Smooth muscle cell (in vitro differentiated cells): ENCODE data around the gene S100A9. TPM values are rescaled to one million over a fixed set of nuclear protein-coding genes. Genes with fewer than 3 reads are reported as not detected.

Experiments
- DNase-seq: peaks from one replicate; lab custom pipeline; 2025; ENCODE audit not compliant: unreplicated experiment; lab: John Stamatoyannopoulos, UW
- H2AFZ ChIP-seq: fragments of 200-600 bp; sonication (generic); 2 replicates; pipeline ENCODE4 v1.6.0; 2016; ENCODE audit warnings: antibody characterized with exemption, low read depth, mild to moderate bottlenecking
- H3F3A ChIP-seq: fragments of 200-600 bp; sonication (generic); 2 replicates; pipeline ENCODE4 v1.6.0; 2017; ENCODE audit warnings: antibody characterized with exemption, low read depth
- H3K27ac ChIP-seq: fragments of 200-600 bp; sonication (generic); 2 replicates; pipeline ENCODE4 v1.5.1; 2016; ENCODE audit warnings: low read depth, mild to moderate bottlenecking
- H3K27me3 ChIP-seq: fragments of 200-600 bp; sonication (generic); 2 replicates; pipeline ENCODE4 v1.6.1; 2016; ENCODE audit warnings: low read depth, mild to moderate bottlenecking
- H3K36me3 ChIP-seq: fragments of 200-600 bp; sonication (generic); 2 replicates; pipeline ENCODE4 v1.5.1; 2016; ENCODE audit warnings: low read depth
- H3K4me1 ChIP-seq: fragments of 200-600 bp; sonication (generic); 2 replicates; pipeline ENCODE4 v1.5.1; 2016; ENCODE audit warnings: low read depth
- H3K4me2 ChIP-seq: fragments of 200-600 bp; sonication (generic); 2 replicates; pipeline ENCODE4 v1.6.0; 2016; ENCODE audit warnings: mild to moderate bottlenecking
- H3K4me3 ChIP-seq: fragments of 200-600 bp; sonication (generic); 2 replicates; pipeline ENCODE4 v1.5.1; 2016; ENCODE audit warnings: mild to moderate bottlenecking
- H3K79me2 ChIP-seq: fragments of 200-600 bp; sonication (generic); 2 replicates; pipeline ENCODE4 v1.6.0; 2016; ENCODE audit warnings: low read depth, mild to moderate bottlenecking
- H3K9ac ChIP-seq: fragments of 200-600 bp; sonication (generic); 2 replicates; pipeline ENCODE4 v1.6.0; 2016; ENCODE audit warnings: low read depth
- H3K9me3 ChIP-seq: fragments of 200-600 bp; sonication (generic); replicated peaks from 2 replicates; pipeline ENCODE4 v1.5.1; 2016; ENCODE audit warnings: low read depth
- H4K20me1 ChIP-seq: fragments of 200-600 bp; sonication (generic); 2 replicates; pipeline ENCODE4 v1.6.0; 2016; ENCODE audit warnings: low read depth
- WGBS: methylation state at CpG from one replicate; pipeline ENCODE4 v1.1.7; 2016; ENCODE audit warnings: low lambda C conversion rate; 5-methylcytosine and 5-hydroxymethylcytosine counted together
- polyA plus RNA-seq: library from polyadenylated mRNA; unstranded; fragments of >200 nt; fragmentation: Nextera tagmentation; extraction: Ambion mirVana; gene quantifications from 2 replicates; pipeline ENCODE4 v1.2.1, GENCODE V29; 2016
- total RNA-seq: library from RNA; depleted of rRNA; stranded (reverse); fragments of >200 nt; gene quantifications from 2 replicates; pipeline ENCODE4 v1.2.3, GENCODE V29; 2014
- TF ChIP-seq, protein P1 (sequence below): fragments of 200-600 bp; sonication (generic); IDR thresholded peaks from 2 replicates; pipeline ENCODE4 v1.5.1; 2017; ENCODE audit warnings: borderline replicate concordance, mild to moderate bottlenecking, antibody characterized with exemption; ENCODE audit not compliant: insufficient read depth, poor library complexity, severe bottlenecking

Gene S100A9
- total and polyA plus RNA-seq, 2 experiments from 2014 or later: 81.9 to 197 TPM

DNA sequence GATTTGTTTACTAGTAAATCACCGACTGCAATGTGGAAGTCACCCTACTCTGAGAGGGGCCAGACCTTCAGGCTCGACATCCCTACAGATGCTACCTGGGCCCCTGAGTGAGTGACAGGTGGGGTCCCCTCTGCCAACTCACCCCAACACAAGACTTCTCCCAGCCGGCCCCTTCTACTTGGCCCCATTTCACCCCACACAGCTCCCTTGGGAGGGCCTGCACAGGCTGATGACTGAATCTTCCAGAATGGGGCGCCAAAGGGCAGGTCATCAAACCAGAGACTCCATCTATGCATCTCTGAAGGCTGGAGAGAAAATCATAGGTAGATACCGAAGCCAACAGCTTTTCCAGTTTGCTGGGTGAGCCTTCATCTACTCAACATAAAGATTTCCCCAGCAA lies 42.6 kb downstream of the S100A9 start:
- 69% methylated on average over 5 of the region's 5 CpGs for WGBS
- Histone ChIP-seq H2AFZ (no peak overlapping the region), H3K27me3 (no peaks in the 10 kb centered on the region), H3K4me2 (no peak overlapping the region), H3K79me2 (no peaks in the 10 kb centered on the region), H3K4me1 (no peaks in the 10 kb centered on the region), H3K9ac (no peak overlapping the region), H3K27ac (no peak overlapping the region), H3K4me3 (no peak overlapping the region), H3K36me3 (no peaks in the 10 kb centered on the region), H3K9me3 (no peaks in the 10 kb centered on the region), H3F3A (no peaks in the 10 kb centered on the region), H4K20me1 (no peaks in the 10 kb centered on the region)
- TF ChIP-seq, protein P1, sequence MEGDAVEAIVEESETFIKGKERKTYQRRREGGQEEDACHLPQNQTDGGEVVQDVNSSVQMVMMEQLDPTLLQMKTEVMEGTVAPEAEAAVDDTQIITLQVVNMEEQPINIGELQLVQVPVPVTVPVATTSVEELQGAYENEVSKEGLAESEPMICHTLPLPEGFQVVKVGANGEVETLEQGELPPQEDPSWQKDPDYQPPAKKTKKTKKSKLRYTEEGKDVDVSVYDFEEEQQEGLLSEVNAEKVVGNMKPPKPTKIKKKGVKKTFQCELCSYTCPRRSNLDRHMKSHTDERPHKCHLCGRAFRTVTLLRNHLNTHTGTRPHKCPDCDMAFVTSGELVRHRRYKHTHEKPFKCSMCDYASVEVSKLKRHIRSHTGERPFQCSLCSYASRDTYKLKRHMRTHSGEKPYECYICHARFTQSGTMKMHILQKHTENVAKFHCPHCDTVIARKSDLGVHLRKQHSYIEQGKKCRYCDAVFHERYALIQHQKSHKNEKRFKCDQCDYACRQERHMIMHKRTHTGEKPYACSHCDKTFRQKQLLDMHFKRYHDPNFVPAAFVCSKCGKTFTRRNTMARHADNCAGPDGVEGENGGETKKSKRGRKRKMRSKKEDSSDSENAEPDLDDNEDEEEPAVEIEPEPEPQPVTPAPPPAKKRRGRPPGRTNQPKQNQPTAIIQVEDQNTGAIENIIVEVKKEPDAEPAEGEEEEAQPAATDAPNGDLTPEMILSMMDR: no peak
- no peak for DNase-seq

DNA sequence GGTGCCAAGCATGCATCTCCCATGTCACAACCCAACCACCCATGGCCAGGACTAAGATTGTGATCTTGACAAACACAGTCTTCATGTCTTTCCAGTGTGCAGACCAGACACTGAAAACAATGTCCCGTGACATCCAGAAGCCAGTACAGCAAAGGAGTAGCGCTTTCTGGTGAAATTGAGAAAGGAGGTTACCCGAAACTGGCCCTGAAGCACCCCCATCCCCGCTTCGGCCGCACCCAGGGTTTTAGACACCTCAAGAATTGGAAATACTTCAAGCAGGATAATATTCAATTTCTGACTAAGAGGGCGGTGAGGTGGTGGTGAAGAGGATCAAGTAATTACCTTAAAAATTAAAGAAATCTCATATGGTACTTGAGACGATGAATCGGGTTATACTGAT lies 43.8 kb downstream of the S100A9 start:
- Histone ChIP-seq H3K9me3 (no peaks in the 10 kb centered on the region), H2AFZ (no peak overlapping the region)

DNA sequence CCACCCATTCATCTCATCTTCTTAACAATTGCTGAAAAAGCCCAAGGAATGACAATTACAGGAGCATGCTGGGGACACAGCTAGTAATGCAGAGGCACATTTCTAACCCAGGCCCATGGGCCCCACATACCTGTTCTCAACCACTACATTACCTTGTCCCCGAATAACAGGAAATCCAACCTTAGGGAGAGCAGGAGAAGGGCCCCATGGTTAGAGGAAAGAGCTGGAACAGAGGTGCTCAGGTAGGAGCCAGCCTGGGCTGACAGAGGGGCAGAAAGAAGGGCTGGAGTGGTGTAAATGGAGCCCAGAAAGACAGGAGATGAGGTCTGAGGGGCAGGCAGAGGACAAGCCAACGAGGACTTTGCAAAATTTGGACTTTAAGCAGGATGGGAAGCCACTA lies 44.6 kb downstream of the S100A9 start:
- Histone ChIP-seq H3K4me2 (no peak overlapping the region), H3K79me2 (no peaks in the 10 kb centered on the region), H3K27me3 (no peaks in the 10 kb centered on the region), H3K9ac (no peak overlapping the region), H4K20me1 (no peaks in the 10 kb centered on the region), H3K9me3 (no peaks in the 10 kb centered on the region), H3K4me3 (no peak overlapping the region), H3K27ac (no peak overlapping the region), H3K36me3 (no peaks in the 10 kb centered on the region), H3K4me1 (no peaks in the 10 kb centered on the region), H2AFZ (no peak overlapping the region), H3F3A (no peaks in the 10 kb centered on the region)
- 73% methylated on average over 2 of the region's 2 CpGs for WGBS
- TF ChIP-seq, protein P1: no peak
- no peak for DNase-seq

More for the DNA sequence above, 43.8 kb downstream of the S100A9 start:
- Histone ChIP-seq H3K4me3 (no peak overlapping the region), H3K79me2 (no peaks in the 10 kb centered on the region), H3F3A (no peaks in the 10 kb centered on the region), H3K4me1 (no peaks in the 10 kb centered on the region), H3K27ac (no peak overlapping the region), H4K20me1 (no peaks in the 10 kb centered on the region), H3K4me2 (no peak overlapping the region), H3K36me3 (no peaks in the 10 kb centered on the region), H3K27me3 (no peaks in the 10 kb centered on the region), H3K9ac (no peak overlapping the region)
- TF ChIP-seq, protein P1: no peak
- 91% methylated on average over 9 of the region's 9 CpGs for WGBS
- no peak for DNase-seq

DNA sequence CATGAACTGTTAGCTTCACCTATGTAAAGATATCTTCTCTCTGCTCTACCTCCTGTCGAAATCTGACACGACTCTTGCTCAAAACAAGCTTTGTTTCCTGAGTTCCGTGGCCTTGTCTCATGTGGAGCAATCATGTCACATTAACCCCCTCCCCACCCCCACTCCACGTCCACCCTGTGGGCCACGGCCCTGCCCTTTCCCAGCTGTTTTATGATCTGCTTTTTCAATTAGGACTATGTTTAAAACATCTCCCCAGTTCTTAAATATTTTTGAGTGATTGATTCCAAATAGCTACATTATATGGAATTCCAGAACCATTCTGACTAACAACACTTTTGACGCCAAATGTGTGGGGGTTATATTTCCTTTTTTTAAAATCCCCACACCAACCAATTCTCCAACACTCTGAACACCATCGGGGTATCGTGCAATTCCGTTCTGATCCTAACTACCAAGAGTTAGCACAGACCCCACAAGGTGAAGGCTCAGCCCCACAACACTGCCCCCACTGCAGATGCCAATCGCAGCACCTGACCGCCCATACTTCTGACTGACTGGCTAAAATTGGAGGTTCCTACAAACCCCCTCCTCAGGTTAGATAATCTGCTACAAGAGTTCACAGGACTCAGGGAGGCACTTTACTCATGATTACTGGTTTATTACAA lies 45.9 kb downstream of the S100A9 start:
- DNase-seq: no peak
- H4K20me1 ChIP-seq: no peaks in the 10 kb centered on the region
- H3K9me3 ChIP-seq: no peaks in the 10 kb centered on the region
- 85% methylated on average over 11 of the region's 11 CpGs for WGBS
- H3K36me3 ChIP-seq: no peaks in the 10 kb centered on the region
- TF ChIP-seq, protein P1: no peak
- H3F3A ChIP-seq: no peaks in the 10 kb centered on the region
- no peak overlapping the region for H3K4me3 ChIP-seq
- H3K4me1 ChIP-seq: no peaks in the 10 kb centered on the region
- H2AFZ ChIP-seq: no peak overlapping the region
- H3K9ac ChIP-seq: no peak overlapping the region
- H3K4me2 ChIP-seq: no peak overlapping the region
- no peaks in the 10 kb centered on the region for H3K79me2 ChIP-seq
- H3K27me3 ChIP-seq: no peaks in the 10 kb centered on the region
- no peak overlapping the region for H3K27ac ChIP-seq
